Measurements from ENCODE around the gene SLC35A5. TPM values are rescaled to one million over a fixed set of nuclear protein-coding genes. Genes with fewer than 3 reads are reported as not detected.

SLC35A5 gene
- total and polyA plus RNA-seq, 2 of the 8 experiments (the other 6 are each of a cell fraction or from before 2014, with no cell fraction given): 36.5 to 38.6 TPM

DNA sequence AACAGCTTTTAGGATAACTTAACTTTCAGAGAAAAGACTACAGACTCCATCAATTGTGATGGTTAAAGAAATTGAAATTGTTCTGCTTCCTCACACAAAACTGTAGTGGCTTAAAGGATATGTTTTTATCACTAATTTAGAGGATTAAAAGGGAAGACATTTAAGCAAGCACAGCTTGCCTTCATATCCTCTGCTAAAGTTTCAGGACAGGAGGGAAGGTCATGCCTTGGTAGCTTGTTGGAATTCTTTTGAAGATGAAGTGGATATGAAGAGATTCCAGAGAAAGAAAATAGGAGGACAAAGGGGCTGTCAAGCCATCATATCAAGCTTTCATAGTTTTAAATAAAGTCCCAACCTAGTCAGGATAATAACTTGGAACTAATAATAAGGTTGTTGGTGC is 46.0 kb downstream of the SLC35A5 start:
- CTCF ChIA-PET (ENCODE audit: partially characterized antibody): interaction anchor here (0.7 to 1.5 kb wide), 3 partner anchors 35 to 314 kb away, joined by 3 to 4 read pairs (median 4); partner anchors contain the start of gene SLC9C1
- DNase-seq (ENCODE audit: low read depth in 1 of 2, low spot score in 2 of 2) (no peak), FAIRE-seq (no peak)
- Histone ChIP-seq H2BK12ac (ENCODE audit: low read depth, low read length) (no peak overlapping the region), H3K9ac (replicated peaks in 1 of 4; ENCODE audit: extremely low read depth in 1 of 4, low read depth in 3 of 4, low read length in 3 of 4) (no peak overlapping the region), H3K14ac (ENCODE audit: insufficient read length) (no peak overlapping the region), H2AFZ (ENCODE audit: low read length) (no peak overlapping the region), H3K27me3 (replicated peaks in 1 of 4; ENCODE audit: control insufficient read depth in 3 of 4, extremely low read depth in 1 of 4, insufficient read depth in 3 of 4, low read length in 3 of 4) (no peaks in the 10 kb centered on the region), H2BK15ac (ENCODE audit: low read length) (no peak overlapping the region), H2BK5ac (ENCODE audit: low read depth, low read length) (no peak overlapping the region), H4K5ac (ENCODE audit: insufficient read length, low read depth, low read length) (no peak overlapping the region), H3K4me2 (ENCODE audit: insufficient read depth in 1 of 2, low read depth in 2 of 2, low read length in 2 of 2) (no peak overlapping the region), H4K91ac (replicated peaks; ENCODE audit: insufficient read length, low read length) (no peak overlapping the region), H2AK5ac (ENCODE audit: low read depth, low read length) (no peak overlapping the region), H2BK20ac (ENCODE audit: low read length) (no peak overlapping the region), H3K4me3 (ENCODE audit: extremely low read depth in 1 of 4, insufficient read depth in 2 of 4, low read depth in 3 of 4, low read length in 4 of 4) (no peak overlapping the region), H3K4ac (replicated peaks; ENCODE audit: insufficient read length, low read depth, low read length) (no peak overlapping the region), H3K56ac (replicated peaks; ENCODE audit: insufficient read length, low read depth, low read length) (no peak overlapping the region), H2BK120ac (replicated peaks; ENCODE audit: low read depth, low read length) (no peak overlapping the region), H3K18ac (ENCODE audit: extremely low read depth, low read length) (no peak overlapping the region), H3K36me3 (ENCODE audit: control insufficient read depth in 2 of 4, insufficient read depth in 4 of 4, low read length in 3 of 4) (no peaks in the 10 kb centered on the region), H3K79me1 (ENCODE audit: low read depth, low read length) (no peaks in the 10 kb centered on the region), H3K23me2 (ENCODE audit: low read depth, low read length) (no peaks in the 10 kb centered on the region), H4K8ac (ENCODE audit: extremely low read depth, insufficient read depth, low read length) (no peak overlapping the region), H3K4me1 (replicated peaks in 1 of 4; ENCODE audit: control insufficient read depth in 3 of 4, insufficient read depth in 4 of 4, low read length in 3 of 4) (no peaks in the 10 kb centered on the region), H4K20me1 (replicated peaks in 1 of 2; ENCODE audit: control insufficient read depth in 1 of 2, insufficient read depth in 2 of 2, low read length in 2 of 2) (no peaks in the 10 kb centered on the region), H3K79me2 (ENCODE audit: control insufficient read depth in 1 of 2, insufficient read depth in 2 of 2, low read length in 2 of 2) (no peaks in the 10 kb centered on the region), H3K9me3 (ENCODE audit: insufficient read depth in 2 of 2, low read depth in 1 of 2, low read length in 1 of 2) (no peaks in the 10 kb centered on the region), H3K23ac (ENCODE audit: insufficient read length) (no peak overlapping the region), H3K27ac (ENCODE audit: low read depth, low read length) (no peak overlapping the region)
- POLR2A ChIA-PET (ENCODE audit: partially characterized antibody): interaction anchor here (1.1 to 1.2 kb wide), 2 partner anchors 8 to 34 kb away, joined by 3 to 4 read pairs; no protein-coding TSS in a partner anchor
- no peak for TF ChIP-seq CHD2 (IDR thresholded peaks at IDR 0.05; ENCODE audit: low read length)
- no peak for TF ChIP-seq YY1 (IDR thresholded peaks at IDR 0.05; ENCODE audit: low read depth, low read length)
- no peak for TF ChIP-seq SUZ12 (IDR thresholded peaks at IDR 0.05; ENCODE audit: low read length)
- no peak for TF ChIP-seq SIN3A (conservative IDR thresholded peaks at IDR 0.05 in 1 of 2, IDR thresholded peaks at IDR 0.05 in 1 of 2; ENCODE audit: low read depth in 1 of 2, low read length in 2 of 2)
- TF ChIP-seq, protein P1, sequence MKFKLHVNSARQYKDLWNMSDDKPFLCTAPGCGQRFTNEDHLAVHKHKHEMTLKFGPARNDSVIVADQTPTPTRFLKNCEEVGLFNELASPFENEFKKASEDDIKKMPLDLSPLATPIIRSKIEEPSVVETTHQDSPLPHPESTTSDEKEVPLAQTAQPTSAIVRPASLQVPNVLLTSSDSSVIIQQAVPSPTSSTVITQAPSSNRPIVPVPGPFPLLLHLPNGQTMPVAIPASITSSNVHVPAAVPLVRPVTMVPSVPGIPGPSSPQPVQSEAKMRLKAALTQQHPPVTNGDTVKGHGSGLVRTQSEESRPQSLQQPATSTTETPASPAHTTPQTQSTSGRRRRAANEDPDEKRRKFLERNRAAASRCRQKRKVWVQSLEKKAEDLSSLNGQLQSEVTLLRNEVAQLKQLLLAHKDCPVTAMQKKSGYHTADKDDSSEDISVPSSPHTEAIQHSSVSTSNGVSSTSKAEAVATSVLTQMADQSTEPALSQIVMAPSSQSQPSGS (IDR thresholded peaks at IDR 0.05; ENCODE audit: low read length): no peak
- no peak for TF ChIP-seq SP1 (IDR thresholded peaks at IDR 0.05; ENCODE audit: low read depth, low read length)
- no peak for TF ChIP-seq MAFK (IDR thresholded peaks at IDR 0.05; ENCODE audit: low read depth, low read length)
- no peak for TF ChIP-seq SRF (IDR thresholded peaks at IDR 0.05; ENCODE audit: low read depth, low read length)
- no peak for TF ChIP-seq TAF7 (optimal IDR thresholded peaks at IDR 0.05; ENCODE audit: borderline replicate concordance, low read depth, low read length)
- TF ChIP-seq TCF12 (IDR thresholded peaks at IDR 0.05; ENCODE audit: low read depth, low read length): no peak
- no peak for TF ChIP-seq ASH2L (IDR thresholded peaks at IDR 0.05; ENCODE audit: low read length)
- TF ChIP-seq, protein P2, sequence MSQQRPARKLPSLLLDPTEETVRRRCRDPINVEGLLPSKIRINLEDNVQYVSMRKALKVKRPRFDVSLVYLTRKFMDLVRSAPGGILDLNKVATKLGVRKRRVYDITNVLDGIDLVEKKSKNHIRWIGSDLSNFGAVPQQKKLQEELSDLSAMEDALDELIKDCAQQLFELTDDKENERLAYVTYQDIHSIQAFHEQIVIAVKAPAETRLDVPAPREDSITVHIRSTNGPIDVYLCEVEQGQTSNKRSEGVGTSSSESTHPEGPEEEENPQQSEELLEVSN (IDR thresholded peaks at IDR 0.05): no peak
- TF ChIP-seq, protein P3, sequence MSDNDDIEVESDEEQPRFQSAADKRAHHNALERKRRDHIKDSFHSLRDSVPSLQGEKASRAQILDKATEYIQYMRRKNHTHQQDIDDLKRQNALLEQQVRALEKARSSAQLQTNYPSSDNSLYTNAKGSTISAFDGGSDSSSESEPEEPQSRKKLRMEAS (IDR thresholded peaks at IDR 0.05): no peak
